IMR-90 (cell line): ENCODE results near the gene STON2. TPM values are rescaled to one million over a fixed set of nuclear protein-coding genes. Genes with fewer than 3 reads are reported as not detected.

ENCODE experiments used
- ATAC-seq: fragments of 200-7000 bp; cut with Tn5 transposase; 2 replicates; pipeline ENCODE4 v1.9.1; 2020; ENCODE audit warnings: low read depth, mild to moderate bottlenecking, moderate library complexity
- BruUV-seq: library from RNA; stranded (reverse); fragments of 400-500 nt; replicated peaks from 2 replicates; lab custom pipeline; 2021; lab: Mats Ljungman, UMichigan
- CTCF ChIA-PET: fragments of 300-600 bp; formaldehyde crosslinking; extraction: SDS; loops from one replicate; lab custom pipeline; 2021; ENCODE audit warnings: antibody characterized with exemption; lab: Yijun Ruan, JAX
- POLR2A ChIA-PET: fragments of 300-600 bp; sonication (Branson Sonifier 250); formaldehyde crosslinking; loops from one replicate; lab custom pipeline; 2022; ENCODE audit warnings: antibody characterized with exemption; ENCODE audit not compliant: unreplicated experiment; lab: Charles Lee
- DNase-seq: peaks from one replicate; pipeline ENCODE4 v3.0.0; 2013
- H2AFZ ChIP-seq: replicated peaks from 2 replicates; pipeline ENCODE3; 2013; ENCODE audit warnings: low read length, mild to moderate bottlenecking; ENCODE audit not compliant: poor library complexity
- H2AK5ac ChIP-seq: 2 replicates; pipeline ENCODE4 v1.6.1; 2013; ENCODE audit warnings: low read depth, low read length, inconsistent platforms
- H2AK9ac ChIP-seq: replicated peaks from 2 replicates; pipeline ENCODE3; 2013; ENCODE audit warnings: mild to moderate bottlenecking, low read depth, low read length, moderate library complexity; ENCODE audit not compliant: poor library complexity
- H2BK120ac ChIP-seq: 2 replicates; pipeline ENCODE4 v1.6.1; 2013; ENCODE audit warnings: low read depth, low read length, inconsistent platforms
- H2BK15ac ChIP-seq: 3 replicates; pipeline ENCODE4 v1.6.1; 2013; ENCODE audit warnings: low read depth, low read length, inconsistent platforms
- H2BK20ac ChIP-seq: 2 replicates; pipeline ENCODE4 v1.6.1; 2013; ENCODE audit warnings: low read depth, mild to moderate bottlenecking, inconsistent platforms, low read length, moderate library complexity
- H2BK5ac ChIP-seq: 2 replicates; pipeline ENCODE4 v1.6.1; 2013; ENCODE audit warnings: mild to moderate bottlenecking, low read depth, low read length, inconsistent platforms; ENCODE audit not compliant: poor library complexity, severe bottlenecking
- H3K14ac ChIP-seq: replicated peaks from 2 replicates; pipeline ENCODE4 v1.6.1; 2013; ENCODE audit warnings: low read depth, low read length, inconsistent platforms
- H3K18ac ChIP-seq: 2 replicates; pipeline ENCODE4 v1.6.1; 2013; ENCODE audit warnings: low read depth, low read length, control low read depth
- H3K23ac ChIP-seq: 2 replicates; pipeline ENCODE4 v1.6.1; 2013; ENCODE audit warnings: low read depth, low read length, inconsistent platforms
- H3K27ac ChIP-seq: 2 replicates; pipeline ENCODE4 v1.5.1; 2013; ENCODE audit warnings: mild to moderate bottlenecking, control low read depth, low read length; ENCODE audit not compliant: insufficient read depth
- H3K27me3 ChIP-seq: 2 replicates; pipeline ENCODE4 v1.6.1; 2013; ENCODE audit warnings: low read length; ENCODE audit not compliant: control insufficient read depth, insufficient read depth
- H3K36me3 ChIP-seq: 2 replicates; pipeline ENCODE4 v1.6.1; 2013; ENCODE audit warnings: low read length, mixed read lengths; ENCODE audit not compliant: control insufficient read depth, insufficient read depth
- H3K4ac ChIP-seq: 2 replicates; pipeline ENCODE4 v1.6.1; 2013; ENCODE audit warnings: low read depth, low read length, inconsistent platforms
- H3K4me1 ChIP-seq: 2 replicates; pipeline ENCODE4 v1.6.1; 2013; ENCODE audit warnings: low read length, mixed read lengths; ENCODE audit not compliant: control insufficient read depth, insufficient read depth
- H3K4me2 ChIP-seq: 2 replicates; pipeline ENCODE4 v1.6.1; 2013; ENCODE audit warnings: low read depth, mild to moderate bottlenecking, control low read depth, low read length, moderate library complexity
- H3K4me3 ChIP-seq: 2 replicates; pipeline ENCODE4 v1.5.1; 2013; ENCODE audit warnings: low read depth, mild to moderate bottlenecking, control low read depth, low read length, moderate library complexity; ENCODE audit not compliant: insufficient read depth
- H3K56ac ChIP-seq: 2 replicates; pipeline ENCODE4 v1.6.1; 2013; ENCODE audit warnings: low read length, inconsistent platforms; ENCODE audit not compliant: insufficient read depth; ENCODE audit errors: extremely low read depth
- H3K79me1 ChIP-seq, 2 experiments: 2 replicates each; pipeline ENCODE4 v1.6.1; 2013; ENCODE audit warnings: low read length in 2 of 2, inconsistent platforms in 1 of 2, low read depth in 1 of 2
- H3K9ac ChIP-seq: 2 replicates; pipeline ENCODE4 v1.6.1; 2013; ENCODE audit warnings: low read depth, low read length, control low read depth
- H3K9me1 ChIP-seq: 2 replicates; pipeline ENCODE4 v1.6.1; 2013; ENCODE audit warnings: low read length, inconsistent platforms; ENCODE audit not compliant: insufficient read depth
- H3K9me3 ChIP-seq: 2 replicates; pipeline ENCODE4 v1.6.1; 2013; ENCODE audit warnings: low read length; ENCODE audit not compliant: control insufficient read depth, insufficient read depth
- H4K20me1 ChIP-seq: 2 replicates; pipeline ENCODE4 v1.6.1; 2013; ENCODE audit warnings: low read length, inconsistent platforms; ENCODE audit not compliant: insufficient read depth
- H4K5ac ChIP-seq: 2 replicates; pipeline ENCODE4 v1.6.1; 2013; ENCODE audit warnings: mild to moderate bottlenecking, low read depth, low read length, control low read depth
- H4K8ac ChIP-seq, 2 experiments: 2 replicates each; pipeline ENCODE4 v1.6.1; 2013; ENCODE audit warnings: low read depth in 2 of 2, low read length in 2 of 2, control low read depth in 1 of 2, inconsistent platforms in 1 of 2
- H4K91ac ChIP-seq: 2 replicates; pipeline ENCODE4 v1.6.1; 2013; ENCODE audit warnings: low read depth, low read length, inconsistent platforms; ENCODE audit not compliant: insufficient read depth
- MAFK ChIP-seq: IDR thresholded peaks from 2 replicates; pipeline ENCODE4 v1.6.1; 2012; ENCODE audit warnings: low read depth, low read length, improper control_type of control experiment
- WGBS, 2 experiments: methylation state at CpG; one replicate each; pipeline versions ENCODE4 v1.1.5 to v1.1.7; 2013; ENCODE audit warnings: missing lambda C conversion rate in 2 of 2; ENCODE audit not compliant: insufficient read length in 1 of 2; ENCODE audit errors: extremely low coverage in 2 of 2; 5-methylcytosine and 5-hydroxymethylcytosine counted together
- dilution Hi-C: fragments of 300-500 bp; cut with HindIII; formaldehyde crosslinking; loops from one replicate; pipeline ENCODE4 v1.14.3; 2018; ENCODE audit warnings: low sequenced_read_pairs; ENCODE audit not compliant: unreplicated experiment
- in situ Hi-C: fragments of 300-500 bp; cut with MboI; formaldehyde crosslinking; loops from 3 replicates; pipeline ENCODE4 v1.14.3; 2019; ENCODE audit warnings: low sequenced_read_pairs, inconsistent platforms, mixed read lengths
- intact Hi-C: fragments of 100-400 bp; cut with micrococcal nuclease; formaldehyde crosslinking; loops from 2 replicates; pipeline ENCODE4 v1.10.0; 2022
- polyA plus RNA-seq, 3 experiments: library from polyadenylated mRNA; depleted of rRNA; stranded (reverse); fragments of >200 nt; gene quantifications; 2 replicates each; pipeline ENCODE4 v1.2.3, GENCODE V29; 2012; ENCODE audit warnings: low replicate concordance in 1 of 3
- total RNA-seq: library from RNA; depleted of rRNA; stranded (reverse); fragments of >200 nt; gene quantifications from 2 replicates; pipeline ENCODE4 v1.2.3, GENCODE V29; 2012
- TF ChIP-seq, protein P1 (sequence below): fragments of 150-350 bp; IDR thresholded peaks from 2 replicates; pipeline ENCODE4 v1.6.1; 2016; ENCODE audit warnings: low read depth, mild to moderate bottlenecking, low read length, moderate library complexity, borderline replicate concordance
- TF ChIP-seq, protein P2 (sequence below): conservative IDR thresholded peaks from 2 replicates; pipeline ENCODE4 v1.5.1; 2012; ENCODE audit warnings: mild to moderate bottlenecking, low read depth, low read length, improper control_type of control experiment

The STON2 gene
- total and polyA plus RNA-seq, 2 of the 4 experiments (the other 2 are of a cell fraction): not detected

DNA sequence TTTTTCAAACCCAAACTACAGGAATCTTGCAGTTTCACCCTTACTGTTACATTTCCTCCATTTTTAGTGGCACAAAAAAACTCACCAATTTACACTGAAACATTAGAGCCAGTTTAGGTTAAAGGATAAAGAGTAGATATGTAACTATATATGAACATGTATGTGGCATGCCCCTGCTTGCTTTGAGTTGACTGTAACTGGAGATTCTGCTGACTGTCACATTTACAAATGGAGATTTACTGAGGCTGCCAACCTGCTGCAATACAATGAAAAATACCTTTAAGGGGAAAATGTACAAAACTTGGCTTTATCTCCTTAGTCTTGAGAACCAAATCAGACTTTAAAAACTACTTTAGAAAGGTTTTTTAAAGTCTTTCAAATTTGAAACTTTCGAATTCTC lies 28.3 kb downstream of the STON2 start:
- in situ Hi-C loops: no loop called here
- Histone ChIP-seq H4K20me1 (no peaks in the 10 kb centered on the region), H3K9me3 (no peaks in the 10 kb centered on the region), H2BK20ac (no peak overlapping the region), H3K14ac (no peak overlapping the region), H3K79me1 (no peaks in the 10 kb centered on the region), H2BK120ac (no peak overlapping the region), H2BK15ac (no peak overlapping the region), H3K4ac (no peak overlapping the region), H2AFZ (no peak overlapping the region), H2BK5ac (no peak overlapping the region), H3K36me3 (no peaks in the 10 kb centered on the region), H4K8ac (no peak overlapping the region), H2AK9ac (no peak overlapping the region), H3K9me1 (no peaks in the 10 kb centered on the region), H3K4me1 (no peaks in the 10 kb centered on the region), H3K23ac (no peak overlapping the region), H3K27ac (no peak overlapping the region), H3K4me2 (no peak overlapping the region), H3K56ac (no peak overlapping the region), H3K27me3 (no peaks in the 10 kb centered on the region), H4K5ac (no peak overlapping the region), H3K4me3 (no peak overlapping the region), H4K91ac (no peak overlapping the region), H3K18ac (no peak overlapping the region), H2AK5ac (no peak overlapping the region), H3K9ac (no peak overlapping the region)
- TF ChIP-seq, protein P1, sequence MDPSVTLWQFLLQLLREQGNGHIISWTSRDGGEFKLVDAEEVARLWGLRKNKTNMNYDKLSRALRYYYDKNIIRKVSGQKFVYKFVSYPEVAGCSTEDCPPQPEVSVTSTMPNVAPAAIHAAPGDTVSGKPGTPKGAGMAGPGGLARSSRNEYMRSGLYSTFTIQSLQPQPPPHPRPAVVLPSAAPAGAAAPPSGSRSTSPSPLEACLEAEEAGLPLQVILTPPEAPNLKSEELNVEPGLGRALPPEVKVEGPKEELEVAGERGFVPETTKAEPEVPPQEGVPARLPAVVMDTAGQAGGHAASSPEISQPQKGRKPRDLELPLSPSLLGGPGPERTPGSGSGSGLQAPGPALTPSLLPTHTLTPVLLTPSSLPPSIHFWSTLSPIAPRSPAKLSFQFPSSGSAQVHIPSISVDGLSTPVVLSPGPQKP: no peak
- TF ChIP-seq, protein P2, sequence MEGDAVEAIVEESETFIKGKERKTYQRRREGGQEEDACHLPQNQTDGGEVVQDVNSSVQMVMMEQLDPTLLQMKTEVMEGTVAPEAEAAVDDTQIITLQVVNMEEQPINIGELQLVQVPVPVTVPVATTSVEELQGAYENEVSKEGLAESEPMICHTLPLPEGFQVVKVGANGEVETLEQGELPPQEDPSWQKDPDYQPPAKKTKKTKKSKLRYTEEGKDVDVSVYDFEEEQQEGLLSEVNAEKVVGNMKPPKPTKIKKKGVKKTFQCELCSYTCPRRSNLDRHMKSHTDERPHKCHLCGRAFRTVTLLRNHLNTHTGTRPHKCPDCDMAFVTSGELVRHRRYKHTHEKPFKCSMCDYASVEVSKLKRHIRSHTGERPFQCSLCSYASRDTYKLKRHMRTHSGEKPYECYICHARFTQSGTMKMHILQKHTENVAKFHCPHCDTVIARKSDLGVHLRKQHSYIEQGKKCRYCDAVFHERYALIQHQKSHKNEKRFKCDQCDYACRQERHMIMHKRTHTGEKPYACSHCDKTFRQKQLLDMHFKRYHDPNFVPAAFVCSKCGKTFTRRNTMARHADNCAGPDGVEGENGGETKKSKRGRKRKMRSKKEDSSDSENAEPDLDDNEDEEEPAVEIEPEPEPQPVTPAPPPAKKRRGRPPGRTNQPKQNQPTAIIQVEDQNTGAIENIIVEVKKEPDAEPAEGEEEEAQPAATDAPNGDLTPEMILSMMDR: no peak
- TF ChIP-seq MAFK: peak; percentile 25; the same call in 1 of the 2 replicates
- no CpG with 5 or more reads among the region's 1 CpG for WGBS, 2 experiments
- intact Hi-C loops: no loop called here
- ATAC-seq (no peak), DNase-seq (no peak)
- no TSS peak for BruUV-seq
- POLR2A ChIA-PET: interaction anchor here (0.6 kb wide), 1 partner anchor 17 kb away, joined by 5 read pairs; no protein-coding TSS in a partner anchor
- CTCF ChIA-PET: no interaction called here
- dilution Hi-C loops: no loop called here
